ENCODE measurements around the gene VCL.

DNA sequence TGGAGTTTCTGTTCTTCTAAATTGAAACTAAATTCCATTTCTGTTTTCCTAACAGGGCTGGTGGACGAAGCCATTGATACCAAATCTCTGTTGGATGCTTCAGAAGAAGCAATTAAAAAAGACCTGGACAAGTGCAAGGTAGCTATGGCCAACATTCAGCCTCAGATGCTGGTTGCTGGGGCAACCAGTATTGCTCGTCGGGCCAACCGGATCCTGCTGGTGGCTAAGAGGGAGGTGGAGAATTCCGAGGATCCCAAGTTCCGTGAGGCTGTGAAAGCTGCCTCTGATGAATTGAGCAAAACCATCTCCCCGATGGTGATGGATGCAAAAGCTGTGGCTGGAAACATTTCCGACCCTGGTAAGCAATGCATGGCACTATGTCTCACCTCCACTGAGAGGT, 107.1 kb downstream of the VCL start:
- TF ChIP-seq, protein P1, sequence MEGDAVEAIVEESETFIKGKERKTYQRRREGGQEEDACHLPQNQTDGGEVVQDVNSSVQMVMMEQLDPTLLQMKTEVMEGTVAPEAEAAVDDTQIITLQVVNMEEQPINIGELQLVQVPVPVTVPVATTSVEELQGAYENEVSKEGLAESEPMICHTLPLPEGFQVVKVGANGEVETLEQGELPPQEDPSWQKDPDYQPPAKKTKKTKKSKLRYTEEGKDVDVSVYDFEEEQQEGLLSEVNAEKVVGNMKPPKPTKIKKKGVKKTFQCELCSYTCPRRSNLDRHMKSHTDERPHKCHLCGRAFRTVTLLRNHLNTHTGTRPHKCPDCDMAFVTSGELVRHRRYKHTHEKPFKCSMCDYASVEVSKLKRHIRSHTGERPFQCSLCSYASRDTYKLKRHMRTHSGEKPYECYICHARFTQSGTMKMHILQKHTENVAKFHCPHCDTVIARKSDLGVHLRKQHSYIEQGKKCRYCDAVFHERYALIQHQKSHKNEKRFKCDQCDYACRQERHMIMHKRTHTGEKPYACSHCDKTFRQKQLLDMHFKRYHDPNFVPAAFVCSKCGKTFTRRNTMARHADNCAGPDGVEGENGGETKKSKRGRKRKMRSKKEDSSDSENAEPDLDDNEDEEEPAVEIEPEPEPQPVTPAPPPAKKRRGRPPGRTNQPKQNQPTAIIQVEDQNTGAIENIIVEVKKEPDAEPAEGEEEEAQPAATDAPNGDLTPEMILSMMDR (conservative IDR thresholded peaks at IDR 0.05 in 1 of 2, IDR thresholded peaks at IDR 0.05 in 1 of 2; ENCODE audit: extremely low read depth in 1 of 2, insufficient read depth in 1 of 2, low read depth in 1 of 2, low read length in 2 of 2): no peak
- TF ChIP-seq EZH2 (IDR thresholded peaks at IDR 0.05; ENCODE audit: borderline replicate concordance, low read length): no peak
